ENCODE results near the gene LCLAT1.
A peak's percentile ranks its signal among the peaks of the same experiment; 100 is the strongest.

Gene LCLAT1

DNA sequence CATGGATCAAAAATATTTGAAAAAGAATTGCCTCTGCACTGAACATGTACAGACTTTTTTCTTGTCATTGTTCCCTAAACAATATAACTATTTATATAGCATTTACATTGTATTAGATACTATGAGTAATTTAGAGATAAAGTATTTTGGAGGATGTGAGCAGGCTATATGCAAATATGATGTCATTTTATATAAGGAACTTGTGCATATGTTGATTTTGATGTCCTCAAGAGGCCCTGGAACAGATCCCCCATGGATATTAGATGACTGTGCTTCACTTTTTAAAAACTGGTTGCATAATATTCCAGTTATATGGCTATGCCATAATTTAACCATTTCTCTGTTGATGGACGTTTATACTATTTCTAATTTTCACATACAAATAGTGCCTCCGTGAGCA lies 16.5 kb downstream of the LCLAT1 start:
- Histone ChIP-seq H3K4me3 (ENCODE audit: low read length) (no peak overlapping the region; the same call in 1 of the 2 replicates), H3K36me3 (ENCODE audit: control insufficient read depth, low read length) (peaks cover 12% of the 10 kb centered on the region; the same call in 1 of the 2 replicates), H3K9me2 (replicated peaks; ENCODE audit: control insufficient read depth, low read length) (no peaks in the 10 kb centered on the region), H4K20me1 (ENCODE audit: control insufficient read depth, insufficient read depth, low read depth, low read length) (no peaks in the 10 kb centered on the region), H3K79me2 (ENCODE audit: control insufficient read depth, low read length) (peaks cover 76% of the 10 kb centered on the region), H3K9me3 (ENCODE audit: control insufficient read depth, insufficient read depth, low read length) (no peaks in the 10 kb centered on the region), H3F3A (ENCODE audit: control insufficient read depth, insufficient read depth) (peaks cover 9% of the 10 kb centered on the region), H3K4me2 (ENCODE audit: low read length) (peak overlapping the region; percentile 30), H3K4me1 (ENCODE audit: control insufficient read depth, low read length) (peaks cover 37% of the 10 kb centered on the region), H3K27ac (ENCODE audit: low read depth, low read length) (no peak overlapping the region; the same call in 1 of the 2 replicates), H3K27me3 (ENCODE audit: control insufficient read depth, low read length) (no peaks in the 10 kb centered on the region)
- no peak for TF ChIP-seq EZH2phosphoT487 (IDR thresholded peaks at IDR 0.05; ENCODE audit: borderline replicate concordance, low read length)
- no peak for TF ChIP-seq CTCF (IDR thresholded peaks at IDR 0.05; ENCODE audit: low read depth, low read length, poor library complexity, severe bottlenecking)

DNA sequence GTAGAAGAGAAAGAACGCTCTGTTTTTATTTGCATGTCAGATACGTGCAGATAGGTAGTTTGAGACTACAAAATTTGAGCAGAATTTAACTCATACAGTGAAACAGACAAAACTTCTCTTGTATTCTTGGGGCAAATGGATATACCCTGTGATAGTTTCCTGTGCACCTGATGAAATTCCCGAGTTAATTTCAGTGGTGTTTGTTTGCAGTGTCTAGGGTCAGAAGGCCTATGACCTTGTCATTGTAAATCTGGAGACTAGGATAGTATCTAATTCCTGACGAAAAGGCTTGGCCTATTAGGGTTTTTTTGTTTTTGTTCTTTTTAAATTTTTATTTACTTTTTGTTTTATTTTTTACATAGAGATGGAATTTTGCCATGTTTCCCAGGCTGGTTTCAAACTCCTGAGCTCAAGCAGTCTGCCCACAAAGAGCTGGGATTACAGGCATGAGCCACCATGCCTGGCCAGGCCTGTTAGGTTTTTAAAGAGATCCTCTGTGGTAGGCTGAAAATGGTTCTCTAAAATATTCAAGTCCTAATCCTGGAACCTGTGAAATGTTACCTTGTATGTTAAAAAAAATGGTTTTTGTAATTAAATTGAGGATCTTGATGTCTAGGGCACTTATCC lies 17.6 kb downstream of the LCLAT1 start:
- no peak overlapping the region for H3K27ac ChIP-seq (ENCODE audit: low read depth, low read length)
- H3F3A ChIP-seq (ENCODE audit: control insufficient read depth, insufficient read depth), result peaks cover 9% of the 10 kb centered on the region
- H3K27me3 ChIP-seq (ENCODE audit: control insufficient read depth, low read length), result no peaks in the 10 kb centered on the region
- no peaks in the 10 kb centered on the region for H3K9me2 ChIP-seq (replicated peaks; ENCODE audit: control insufficient read depth, low read length)
- peaks cover 76% of the 10 kb centered on the region for H3K79me2 ChIP-seq (ENCODE audit: control insufficient read depth, low read length)
- H3K36me3 ChIP-seq (ENCODE audit: control insufficient read depth, low read length), result peaks cover 12% of the 10 kb centered on the region; the same call in 1 of the 2 replicates
- H3K4me2 ChIP-seq (ENCODE audit: low read length), result no peak overlapping the region
- TF ChIP-seq CTCF (IDR thresholded peaks at IDR 0.05; ENCODE audit: low read depth, low read length, poor library complexity, severe bottlenecking), result no peak
- no peak for TF ChIP-seq EZH2phosphoT487 (IDR thresholded peaks at IDR 0.05; ENCODE audit: borderline replicate concordance, low read length)
- H4K20me1 ChIP-seq (ENCODE audit: control insufficient read depth, insufficient read depth, low read depth, low read length), result no peaks in the 10 kb centered on the region
- H3K4me1 ChIP-seq (ENCODE audit: control insufficient read depth, low read length), result peaks cover 30% of the 10 kb centered on the region
- H3K4me3 ChIP-seq (ENCODE audit: low read length), result no peak overlapping the region
- no peaks in the 10 kb centered on the region for H3K9me3 ChIP-seq (ENCODE audit: control insufficient read depth, insufficient read depth, low read length)

GRCh38 chr2:30465171-30465545 lies 18.1 kb downstream of the LCLAT1 start:
- Histone ChIP-seq H3K4me1 (ENCODE audit: control insufficient read depth, low read length) (peaks cover 30% of the 10 kb centered on the region), H3K4me3 (ENCODE audit: low read length) (no peak overlapping the region), H3K9me2 (replicated peaks; ENCODE audit: control insufficient read depth, low read length) (no peaks in the 10 kb centered on the region), H3K36me3 (ENCODE audit: control insufficient read depth, low read length) (peaks cover 11% of the 10 kb centered on the region; the same call in 1 of the 2 replicates), H4K20me1 (ENCODE audit: control insufficient read depth, insufficient read depth, low read depth, low read length) (no peaks in the 10 kb centered on the region), H3K27me3 (ENCODE audit: control insufficient read depth, low read length) (no peaks in the 10 kb centered on the region), H3F3A (ENCODE audit: control insufficient read depth, insufficient read depth) (peaks cover 9% of the 10 kb centered on the region), H3K79me2 (ENCODE audit: control insufficient read depth, low read length) (peaks cover 76% of the 10 kb centered on the region), H3K4me2 (ENCODE audit: low read length) (no peak overlapping the region), H3K9me3 (ENCODE audit: control insufficient read depth, insufficient read depth, low read length) (no peaks in the 10 kb centered on the region), H3K27ac (ENCODE audit: low read depth, low read length) (no peak overlapping the region)
- TF ChIP-seq EZH2phosphoT487 (IDR thresholded peaks at IDR 0.05; ENCODE audit: borderline replicate concordance, low read length) (no peak), CTCF (IDR thresholded peaks at IDR 0.05; ENCODE audit: low read depth, low read length, poor library complexity, severe bottlenecking) (no peak)

Data from DOHH2 (cell line).